Cardiac muscle cell (in vitro differentiated cells and primary cell): Measurements from ENCODE around the gene ALDH3A2. TPM values are rescaled to one million over a fixed set of nuclear protein-coding genes. Genes with fewer than 3 reads are reported as not detected.

Experiments
- DNase-seq, 2 donors: peaks; one replicate each; pipeline versions ENCODE4 v3.0.0 to v3.0.0-alpha.2; 2010 to 2017; ENCODE audit warnings: low read depth in 1 of 2, low spot score in 1 of 2
- H3K27ac ChIP-seq: fragments of 200-600 bp; sonication (generic); 2 replicates; pipeline ENCODE4 v1.5.1; 2016
- H3K27me3 ChIP-seq: fragments of 200-600 bp; sonication (generic); 2 replicates; pipeline ENCODE4 v1.6.0; 2016; ENCODE audit warnings: control low read depth
- H3K36me3 ChIP-seq: fragments of 200-600 bp; sonication (generic); 2 replicates; pipeline ENCODE4 v1.5.1; 2016; ENCODE audit warnings: control low read depth
- H3K4me1 ChIP-seq: fragments of 200-600 bp; sonication (generic); 2 replicates; pipeline ENCODE4 v1.8.1; 2017; ENCODE audit warnings: low read depth, mild to moderate bottlenecking, mixed run types
- H3K4me3 ChIP-seq: fragments of 200-600 bp; sonication (generic); 2 replicates; pipeline ENCODE4 v1.5.1; 2016; ENCODE audit warnings: mild to moderate bottlenecking
- H3K9me3 ChIP-seq: fragments of 200-600 bp; sonication (generic); 2 replicates; pipeline ENCODE4 v1.5.1; 2017; ENCODE audit warnings: low read depth, mild to moderate bottlenecking, control low read depth
- polyA plus RNA-seq: library from polyadenylated mRNA; unstranded; fragments of >200 nt; fragmentation: Nextera tagmentation; extraction: Ambion mirVana; gene quantifications from 2 replicates; pipeline ENCODE4 v1.2.1, GENCODE V29; 2016
- total RNA-seq: library from RNA; depleted of rRNA; stranded (reverse); fragments of >200 nt; gene quantifications from 2 replicates; pipeline ENCODE4 v1.2.3, GENCODE V29; 2016
- TF ChIP-seq, protein P1 (sequence below): IDR thresholded peaks from 2 replicates; pipeline ENCODE4 v1.5.1; 2012; ENCODE audit warnings: low read depth, mild to moderate bottlenecking, low read length

ALDH3A2 gene
- total and polyA plus RNA-seq, 2 experiments from 2014 or later: 75.2 to 123 TPM

- no peak overlapping the region for H3K4me3 ChIP-seq
- no peaks in the 10 kb centered on the region for H3K9me3 ChIP-seq
- H3K36me3 ChIP-seq: no peaks in the 10 kb centered on the region
- TF ChIP-seq, protein P1, sequence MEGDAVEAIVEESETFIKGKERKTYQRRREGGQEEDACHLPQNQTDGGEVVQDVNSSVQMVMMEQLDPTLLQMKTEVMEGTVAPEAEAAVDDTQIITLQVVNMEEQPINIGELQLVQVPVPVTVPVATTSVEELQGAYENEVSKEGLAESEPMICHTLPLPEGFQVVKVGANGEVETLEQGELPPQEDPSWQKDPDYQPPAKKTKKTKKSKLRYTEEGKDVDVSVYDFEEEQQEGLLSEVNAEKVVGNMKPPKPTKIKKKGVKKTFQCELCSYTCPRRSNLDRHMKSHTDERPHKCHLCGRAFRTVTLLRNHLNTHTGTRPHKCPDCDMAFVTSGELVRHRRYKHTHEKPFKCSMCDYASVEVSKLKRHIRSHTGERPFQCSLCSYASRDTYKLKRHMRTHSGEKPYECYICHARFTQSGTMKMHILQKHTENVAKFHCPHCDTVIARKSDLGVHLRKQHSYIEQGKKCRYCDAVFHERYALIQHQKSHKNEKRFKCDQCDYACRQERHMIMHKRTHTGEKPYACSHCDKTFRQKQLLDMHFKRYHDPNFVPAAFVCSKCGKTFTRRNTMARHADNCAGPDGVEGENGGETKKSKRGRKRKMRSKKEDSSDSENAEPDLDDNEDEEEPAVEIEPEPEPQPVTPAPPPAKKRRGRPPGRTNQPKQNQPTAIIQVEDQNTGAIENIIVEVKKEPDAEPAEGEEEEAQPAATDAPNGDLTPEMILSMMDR: no peak
- peak overlapping the region; percentile 24 for H3K27ac ChIP-seq
- peak in 1 of 2 donors; percentile 56 for DNase-seq
- peaks cover 25% of the 10 kb centered on the region for H3K4me1 ChIP-seq
- H3K27me3 ChIP-seq: no peaks in the 10 kb centered on the region
Measured at GRCh38 chr17:19644493-19645210, 3.9 kb upstream of the ALDH3A2 start.

DNA sequence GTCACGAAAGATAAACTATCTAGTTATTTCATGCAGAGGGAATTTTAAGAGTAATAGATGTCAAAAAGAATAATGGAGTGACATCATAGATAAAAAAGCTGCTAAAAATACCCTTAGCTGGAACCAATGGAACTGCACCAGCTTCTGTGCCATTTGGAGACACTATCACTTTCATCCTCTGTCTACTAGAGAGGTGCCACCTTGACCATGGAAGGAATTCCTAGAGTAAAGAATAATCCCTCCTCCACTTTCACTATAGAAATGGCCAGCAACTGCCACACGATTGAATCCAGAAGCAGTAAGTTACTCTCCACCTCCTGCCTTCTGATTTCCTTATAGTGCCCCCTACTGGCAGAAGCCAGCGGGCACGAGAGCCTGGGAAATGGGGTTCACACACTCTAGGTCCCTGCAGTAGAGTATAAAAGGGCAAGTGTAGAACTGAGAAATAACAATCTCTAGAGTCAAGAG lies 2.8 kb upstream of the ALDH3A2 start:
- peak; percentile 35 to 42 for DNase-seq
- TF ChIP-seq, protein P1: peak; percentile 68
- peaks cover 32% of the 10 kb centered on the region for H3K4me1 ChIP-seq
- H3K36me3 ChIP-seq: no peaks in the 10 kb centered on the region
- no peaks in the 10 kb centered on the region for H3K9me3 ChIP-seq
- no peaks in the 10 kb centered on the region for H3K27me3 ChIP-seq
- H3K4me3 ChIP-seq: no peak overlapping the region
- H3K27ac ChIP-seq: no peak overlapping the region

DNA sequence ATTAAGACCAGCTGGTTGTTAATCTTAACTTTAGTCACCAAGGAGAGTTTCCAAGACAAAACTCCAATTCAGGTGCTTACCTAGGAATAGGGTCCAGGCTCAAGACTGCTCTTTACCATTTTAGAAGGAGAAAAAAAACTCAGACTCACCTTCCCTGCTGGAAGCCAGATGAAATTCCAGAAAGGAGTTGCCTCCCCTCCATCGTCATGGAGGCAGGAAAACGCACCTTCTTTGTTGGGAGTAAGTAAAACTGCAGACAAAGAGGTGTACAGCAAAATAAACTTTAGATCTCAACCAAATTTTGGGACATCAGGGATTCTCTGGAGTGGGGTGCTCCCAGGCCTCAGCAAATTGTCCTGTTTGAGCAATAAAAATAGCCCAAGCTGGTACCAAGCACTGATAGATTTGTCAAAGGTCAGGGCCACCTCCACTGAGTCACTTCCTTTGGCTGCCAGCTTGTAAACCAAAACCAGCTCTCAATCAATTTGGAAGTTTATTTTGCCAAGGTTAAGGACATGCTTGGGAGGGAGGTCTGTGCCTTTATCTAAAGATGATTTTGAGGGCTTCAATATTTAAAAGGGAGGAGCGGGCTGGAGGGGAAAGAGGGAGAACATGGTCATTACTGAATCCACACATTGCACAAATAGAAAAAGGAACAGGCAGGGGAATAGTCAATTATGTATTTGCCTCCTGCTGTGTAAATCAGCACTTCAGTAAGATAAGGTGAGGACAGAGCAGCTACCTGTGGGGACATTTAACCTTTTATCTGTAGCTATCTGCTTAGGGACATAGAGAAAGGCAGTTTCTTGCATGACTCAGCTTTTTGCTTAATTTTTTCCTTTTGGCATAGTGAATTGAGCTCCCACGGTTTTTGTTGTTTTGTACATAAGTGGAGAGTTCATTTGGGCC lies 1.5 kb upstream of the ALDH3A2 start:
- H3K9me3 ChIP-seq: no peaks in the 10 kb centered on the region
- peak overlapping the region; percentile 72 for H3K27ac ChIP-seq
- no peaks in the 10 kb centered on the region for H3K36me3 ChIP-seq
- DNase-seq: peak in 1 of 2 donors; percentile 21
- peaks cover 42% of the 10 kb centered on the region for H3K4me1 ChIP-seq
- no peaks in the 10 kb centered on the region for H3K27me3 ChIP-seq
- peak overlapping the region; percentile 75 for H3K4me3 ChIP-seq
- TF ChIP-seq, protein P1: no peak

GRCh38 chr17:19647697-19648474 lies 665 bp upstream of the ALDH3A2 start:
- H3K27me3 ChIP-seq: no peaks in the 10 kb centered on the region
- TF ChIP-seq, protein P1: no peak
- peaks cover 42% of the 10 kb centered on the region for H3K4me1 ChIP-seq
- peak overlapping the region; percentile 75 for H3K4me3 ChIP-seq
- H3K27ac ChIP-seq: peak overlapping the region; percentile 72
- DNase-seq: peak; percentile 59 to 82
- no peaks in the 10 kb centered on the region for H3K9me3 ChIP-seq
- H3K36me3 ChIP-seq: no peaks in the 10 kb centered on the region

GRCh38 chr17:19649274-19649541 lies 657 bp downstream of the ALDH3A2 start:
- Histone ChIP-seq H3K4me1 (peaks cover 42% of the 10 kb centered on the region), H3K27me3 (no peaks in the 10 kb centered on the region), H3K27ac (peak overlapping the region; percentile 72), H3K9me3 (no peaks in the 10 kb centered on the region), H3K36me3 (peaks cover 10% of the 10 kb centered on the region), H3K4me3 (peak overlapping the region; percentile 75)
- TF ChIP-seq, protein P1: no peak
- no peak for DNase-seq
